Airway epithelial cell (primary cell): ENCODE results near the gene WDR44. TPM values are rescaled to one million over a fixed set of nuclear protein-coding genes. Genes with fewer than 3 reads are reported as not detected.

Experiments
- total RNA-seq: library from RNA; depleted of rRNA; stranded (reverse); fragments of >200 nt; gene quantifications from 2 replicates; pipeline ENCODE4 v1.2.3, GENCODE V29; 2015

Gene WDR44
- 13.1 and 15.0 TPM in 2 replicates for total RNA-seq

GRCh38 chrX:118345464-118346257 lies at the start of gene WDR44:
Gene WDR44 (plus strand): TSS chrX:118346106. CDS start chrX:118346504, 398 bp downstream.

DNA sequence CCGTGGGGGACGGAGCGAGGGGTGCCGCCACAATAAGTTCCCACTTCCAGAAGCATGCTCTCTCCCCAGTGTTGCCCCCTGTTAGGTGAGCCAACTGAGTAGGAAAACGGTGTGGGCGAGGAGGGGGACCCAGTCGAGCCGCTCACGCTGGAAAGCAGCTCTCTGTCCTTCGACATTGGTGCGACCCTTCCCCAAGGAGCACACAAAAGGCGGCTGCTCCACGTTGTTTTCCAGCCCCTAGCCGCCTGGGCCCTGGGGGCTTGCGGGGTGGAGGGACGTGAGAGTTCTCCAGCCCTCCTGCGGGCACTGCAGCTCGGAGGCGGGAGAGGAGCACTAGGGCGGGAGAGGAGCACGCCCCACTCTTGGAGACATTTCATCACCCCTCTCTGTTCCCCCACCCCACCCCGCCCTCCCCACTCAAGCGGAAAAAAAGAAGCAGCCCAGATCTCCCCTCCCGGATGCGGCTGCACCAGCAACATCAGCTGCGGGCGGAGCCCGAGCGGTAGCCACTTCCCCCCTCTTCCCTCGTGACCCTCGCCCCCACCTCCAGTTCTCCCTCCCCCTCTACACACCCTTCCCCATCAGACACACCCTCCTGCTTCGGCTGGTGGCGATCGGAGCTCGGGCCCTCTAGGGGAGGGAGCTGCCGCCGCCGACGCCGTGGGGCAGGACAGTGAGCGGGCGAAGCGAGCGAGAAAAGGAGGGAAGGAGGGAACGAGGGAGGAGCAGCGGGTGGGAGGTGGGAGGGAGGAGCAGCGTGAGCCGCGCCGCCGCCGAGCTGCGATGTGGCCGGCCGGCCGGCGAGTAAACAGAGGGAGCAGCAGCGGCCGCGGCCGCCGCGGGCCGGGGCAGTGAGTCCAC lies 149.4 kb downstream of the WDR44 start, which contains the start of gene DOCK11:
Gene DOCK11, plus strand, starts transcription at position 755 of the 861 bp plus-strand sequence. CDS start 157 bp downstream, outside the sequence.

Other genes starting within 250 kb of the WDR44 start
- gene KLHL13, start 229.3 kb upstream of the WDR44 start, total RNA-seq: 8.1 and 11.5 TPM in 2 replicates
- 0.09 and 0.28 TPM in 2 replicates for gene DOCK11, start 149.7 kb downstream of the WDR44 start, total RNA-seq